ENCODE data around the gene MED13L.

MED13L gene

GRCh38 chr12:115914122-115914521 is 363.4 kb downstream of the MED13L start:
- TF ChIP-seq CTCF (conservative IDR thresholded peaks at IDR 0.05; ENCODE audit: low read depth, low read length), result no peak
- no peak for DNase-seq (ENCODE audit: low read depth)
- no peak overlapping the region for H3K4me3 ChIP-seq (ENCODE audit: low read depth, low read length)

GRCh38 chr12:115912440-115912839 is 365.1 kb downstream of the MED13L start:
- H3K4me3 ChIP-seq (ENCODE audit: low read depth, low read length), result no peak overlapping the region
- TF ChIP-seq CTCF (conservative IDR thresholded peaks at IDR 0.05; ENCODE audit: low read depth, low read length), result no peak
- DNase-seq (ENCODE audit: low read depth), result no peak

GRCh38 chr12:115911360-115911759 is 366.1 kb downstream of the MED13L start:
- DNase-seq (ENCODE audit: low read depth), result no peak
- TF ChIP-seq CTCF (conservative IDR thresholded peaks at IDR 0.05; ENCODE audit: low read depth, low read length), result no peak

GRCh38 chr12:115910057-115910456 is 367.4 kb downstream of the MED13L start:
- no peak for DNase-seq (ENCODE audit: low read depth)
- H3K4me3 ChIP-seq (ENCODE audit: low read depth, low read length), result no peak overlapping the region
- no peak for TF ChIP-seq CTCF (conservative IDR thresholded peaks at IDR 0.05; ENCODE audit: low read depth, low read length)

More at GRCh38 chr12:115911360-115911759, 366.1 kb downstream of the MED13L start:
- H3K4me3 ChIP-seq (ENCODE audit: low read depth, low read length), result no peak overlapping the region

Data from choroid plexus epithelial cell (primary cell).